HG02623 (cell line): Measurements from ENCODE around the gene LMX1A.
A peak's percentile ranks its signal among the peaks of the same experiment; 100 is the strongest.

ENCODE experiments used
- ATAC-seq: cut with Tn5 transposase; IDR thresholded peaks from one replicate; pipeline ENCODE4 v1.9.1; 2021; ENCODE audit warnings: moderate library complexity; ENCODE audit not compliant: unreplicated experiment

The LMX1A gene

GRCh38 chr1:165367375-165367993 is 11.0 kb upstream of the LMX1A start:
- peak; percentile 57 for ATAC-seq

GRCh38 chr1:165365341-165365740 is 8.8 kb upstream of the LMX1A start:
- no peak for ATAC-seq

GRCh38 chr1:165364568-165365133 is 8.1 kb upstream of the LMX1A start:
- no peak for ATAC-seq

GRCh38 chr1:165356876-165357275 is 361 bp upstream of the LMX1A start:
- ATAC-seq, result no peak

GRCh38 chr1:165355139-165355976 is 1.2 kb downstream of the LMX1A start:
- no peak for ATAC-seq

- no peak for ATAC-seq
Observed at GRCh38 chr1:165354739-165355138, 1.8 kb downstream of the LMX1A start.

- ATAC-seq, result no peak
Observed at GRCh38 chr1:165353731-165354671, 2.5 kb downstream of the LMX1A start.

- no peak for ATAC-seq
Observed at GRCh38 chr1:165352442-165353293, 3.8 kb downstream of the LMX1A start.

- ATAC-seq, result no peak
Observed at GRCh38 chr1:165351863-165352441, 4.6 kb downstream of the LMX1A start.

- no peak for ATAC-seq
Observed at GRCh38 chr1:165350840-165351239, 5.7 kb downstream of the LMX1A start.

- no peak for ATAC-seq
Observed at GRCh38 chr1:165345502-165345901, 11.0 kb downstream of the LMX1A start.

GRCh38 chr1:165344736-165345135 is 11.8 kb downstream of the LMX1A start:
- no peak for ATAC-seq

GRCh38 chr1:165344198-165344597 is 12.3 kb downstream of the LMX1A start:
- ATAC-seq, result no peak

- no peak for ATAC-seq
Observed at GRCh38 chr1:165342587-165342986, 13.9 kb downstream of the LMX1A start.

- ATAC-seq, result no peak
Observed at GRCh38 chr1:165342168-165342567, 14.3 kb downstream of the LMX1A start.

- no peak for ATAC-seq
Observed at GRCh38 chr1:165339164-165339563, 17.4 kb downstream of the LMX1A start.

- ATAC-seq, result no peak
Observed at GRCh38 chr1:165330483-165330882, 26.0 kb downstream of the LMX1A start.

GRCh38 chr1:165329104-165329503 is 27.4 kb downstream of the LMX1A start:
- ATAC-seq, result no peak

- ATAC-seq, result no peak
Observed at GRCh38 chr1:165328136-165328535, 28.4 kb downstream of the LMX1A start.

GRCh38 chr1:165327538-165327937 is 29.0 kb downstream of the LMX1A start:
- ATAC-seq, result no peak
